ENCODE results near the gene CELA3B.

The CELA3B gene

DNA sequence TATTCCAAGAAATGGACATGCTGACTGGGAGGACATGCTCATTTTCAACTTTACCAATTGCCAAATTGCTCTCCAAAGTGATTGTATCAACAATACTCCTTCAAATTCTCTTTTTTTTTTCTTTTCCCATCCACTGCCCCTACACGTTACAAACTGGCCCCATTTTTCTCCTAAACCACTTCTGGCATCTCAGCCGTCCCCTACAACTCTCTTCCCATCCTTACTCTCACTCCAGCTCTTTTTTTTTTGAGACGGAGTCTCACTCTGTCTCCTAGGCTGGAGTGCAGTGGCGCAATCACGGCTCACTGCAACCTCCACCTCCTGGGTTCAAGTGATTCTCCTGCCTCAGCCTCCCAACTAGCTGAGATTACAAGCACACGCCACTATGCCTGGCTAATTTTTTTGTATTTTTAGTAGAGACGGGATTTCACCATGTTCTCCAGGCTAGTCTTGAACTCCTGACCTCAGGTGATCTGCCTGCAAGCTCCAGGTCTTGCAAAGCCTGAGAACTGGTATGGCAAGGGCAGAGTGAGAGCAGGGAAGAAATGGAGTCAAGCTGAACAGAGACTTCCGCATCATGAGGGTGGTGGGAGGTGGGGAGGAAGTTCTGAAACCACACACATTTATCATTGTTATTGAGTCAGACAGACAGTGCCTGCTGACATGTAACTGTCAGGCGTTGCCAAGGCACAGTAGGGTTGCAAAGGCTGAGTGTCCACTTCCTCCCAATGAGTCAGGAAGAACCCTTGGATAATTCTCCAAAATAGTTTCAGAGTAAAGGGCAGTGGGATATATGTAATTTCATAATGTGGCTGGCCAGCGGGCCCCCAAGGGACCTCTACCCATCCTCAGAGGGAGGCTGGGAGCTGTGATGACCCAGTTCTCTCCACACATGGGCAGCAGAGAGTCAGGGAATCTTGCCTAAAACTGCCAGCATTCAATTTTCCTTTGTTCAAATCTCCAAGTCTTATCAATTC is 42.0 kb downstream of the CELA3B start:
- DNase-seq, result no peak
- no peak overlapping the region for H3K27ac Mint-ChIP-seq
- H3K4me3 Mint-ChIP-seq, result no peak overlapping the region
- peaks cover 10% of the 10 kb centered on the region for H3K27me3 Mint-ChIP-seq (ENCODE audit: low read depth, poor library complexity)
- TF ChIP-seq, protein P1, sequence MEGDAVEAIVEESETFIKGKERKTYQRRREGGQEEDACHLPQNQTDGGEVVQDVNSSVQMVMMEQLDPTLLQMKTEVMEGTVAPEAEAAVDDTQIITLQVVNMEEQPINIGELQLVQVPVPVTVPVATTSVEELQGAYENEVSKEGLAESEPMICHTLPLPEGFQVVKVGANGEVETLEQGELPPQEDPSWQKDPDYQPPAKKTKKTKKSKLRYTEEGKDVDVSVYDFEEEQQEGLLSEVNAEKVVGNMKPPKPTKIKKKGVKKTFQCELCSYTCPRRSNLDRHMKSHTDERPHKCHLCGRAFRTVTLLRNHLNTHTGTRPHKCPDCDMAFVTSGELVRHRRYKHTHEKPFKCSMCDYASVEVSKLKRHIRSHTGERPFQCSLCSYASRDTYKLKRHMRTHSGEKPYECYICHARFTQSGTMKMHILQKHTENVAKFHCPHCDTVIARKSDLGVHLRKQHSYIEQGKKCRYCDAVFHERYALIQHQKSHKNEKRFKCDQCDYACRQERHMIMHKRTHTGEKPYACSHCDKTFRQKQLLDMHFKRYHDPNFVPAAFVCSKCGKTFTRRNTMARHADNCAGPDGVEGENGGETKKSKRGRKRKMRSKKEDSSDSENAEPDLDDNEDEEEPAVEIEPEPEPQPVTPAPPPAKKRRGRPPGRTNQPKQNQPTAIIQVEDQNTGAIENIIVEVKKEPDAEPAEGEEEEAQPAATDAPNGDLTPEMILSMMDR (IDR thresholded peaks at IDR 0.05), result no peak
- H3K4me1 Mint-ChIP-seq, result peaks cover 18% of the 10 kb centered on the region
- no peaks in the 10 kb centered on the region for H3K9me3 Mint-ChIP-seq
- H3K36me3 Mint-ChIP-seq (ENCODE audit: low read depth), result no peaks in the 10 kb centered on the region

DNA sequence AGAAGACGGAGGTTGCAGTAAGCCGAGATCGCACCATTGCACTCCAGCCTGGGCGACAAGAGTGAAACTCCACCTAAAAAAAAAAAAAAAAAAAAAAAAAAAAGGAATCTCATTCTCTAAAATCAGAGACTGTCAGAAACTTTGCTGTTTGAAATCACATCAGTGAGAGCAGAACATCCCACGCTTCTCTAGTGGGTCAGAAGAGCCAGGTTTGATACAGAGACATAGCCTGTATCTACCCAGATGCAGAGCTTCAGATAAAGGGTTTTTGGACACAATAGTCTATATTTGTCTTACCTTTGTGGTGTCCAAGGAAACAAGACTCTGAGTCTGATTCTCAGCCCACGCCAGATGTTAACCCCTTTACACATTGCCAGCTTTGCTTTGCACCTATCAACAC is 44.2 kb downstream of the CELA3B start:
- H3K4me1 Mint-ChIP-seq, result peaks cover 36% of the 10 kb centered on the region
- H3K36me3 Mint-ChIP-seq (ENCODE audit: low read depth), result no peaks in the 10 kb centered on the region
- no peaks in the 10 kb centered on the region for H3K9me3 Mint-ChIP-seq
- H3K4me3 Mint-ChIP-seq, result no peak overlapping the region
- H3K27me3 Mint-ChIP-seq (ENCODE audit: low read depth, poor library complexity), result peaks cover 3% of the 10 kb centered on the region
- TF ChIP-seq, protein P1 (IDR thresholded peaks at IDR 0.05), result no peak
- no peak overlapping the region for H3K27ac Mint-ChIP-seq
- DNase-seq, result no peak

DNA sequence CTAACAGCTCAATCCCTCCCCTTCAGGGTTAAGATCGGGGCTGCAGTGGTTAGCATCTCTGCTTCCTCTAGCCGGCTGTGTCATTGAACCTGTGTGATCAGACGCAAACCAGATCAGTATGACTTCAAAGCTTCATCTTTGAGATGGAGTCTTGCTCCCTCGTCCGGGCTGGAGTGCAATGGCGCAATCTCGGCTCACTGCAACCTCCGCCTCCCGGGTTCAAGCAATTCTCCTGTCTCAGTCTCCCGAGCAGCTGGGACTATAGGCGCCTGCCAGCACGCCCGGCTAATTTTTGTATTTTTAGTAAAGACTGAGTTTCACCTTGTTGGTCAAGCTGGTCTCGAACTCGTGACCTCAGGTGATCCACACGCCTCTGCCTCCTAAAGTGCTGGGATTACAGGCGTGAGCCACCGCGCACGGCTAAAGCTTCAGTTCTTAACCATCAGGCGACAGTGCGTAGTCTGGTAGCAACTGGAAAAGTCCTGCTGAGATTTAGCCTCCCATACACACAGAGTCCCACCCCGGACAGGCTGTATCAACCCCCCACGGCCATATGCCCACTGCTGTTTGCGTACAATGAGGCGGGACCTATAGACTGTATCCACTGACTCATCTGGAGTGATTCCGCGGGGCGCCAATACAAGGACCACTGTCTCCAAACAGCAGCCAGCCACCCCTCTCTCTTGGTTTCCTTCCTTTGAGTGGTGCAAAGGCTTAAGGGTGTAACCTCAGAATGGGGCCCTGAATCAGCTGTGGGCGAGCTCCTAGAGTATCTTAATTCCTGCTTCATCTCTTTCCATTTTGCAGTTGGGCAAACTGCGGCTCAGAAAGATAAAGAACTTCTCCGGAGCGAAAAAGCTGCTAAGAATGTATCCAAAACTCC is 47.9 kb downstream of the CELA3B start:
- Mint-ChIP-seq H3K27ac (peak overlapping the region; percentile 96), H3K4me3 (peak overlapping the region; percentile 91), H3K36me3 (ENCODE audit: low read depth) (no peaks in the 10 kb centered on the region), H3K27me3 (ENCODE audit: low read depth, poor library complexity) (no peaks in the 10 kb centered on the region), H3K4me1 (peaks cover 35% of the 10 kb centered on the region), H3K9me3 (no peaks in the 10 kb centered on the region)
- DNase-seq, result peak; percentile 45
- TF ChIP-seq, protein P1 (IDR thresholded peaks at IDR 0.05), result no peak

DNA sequence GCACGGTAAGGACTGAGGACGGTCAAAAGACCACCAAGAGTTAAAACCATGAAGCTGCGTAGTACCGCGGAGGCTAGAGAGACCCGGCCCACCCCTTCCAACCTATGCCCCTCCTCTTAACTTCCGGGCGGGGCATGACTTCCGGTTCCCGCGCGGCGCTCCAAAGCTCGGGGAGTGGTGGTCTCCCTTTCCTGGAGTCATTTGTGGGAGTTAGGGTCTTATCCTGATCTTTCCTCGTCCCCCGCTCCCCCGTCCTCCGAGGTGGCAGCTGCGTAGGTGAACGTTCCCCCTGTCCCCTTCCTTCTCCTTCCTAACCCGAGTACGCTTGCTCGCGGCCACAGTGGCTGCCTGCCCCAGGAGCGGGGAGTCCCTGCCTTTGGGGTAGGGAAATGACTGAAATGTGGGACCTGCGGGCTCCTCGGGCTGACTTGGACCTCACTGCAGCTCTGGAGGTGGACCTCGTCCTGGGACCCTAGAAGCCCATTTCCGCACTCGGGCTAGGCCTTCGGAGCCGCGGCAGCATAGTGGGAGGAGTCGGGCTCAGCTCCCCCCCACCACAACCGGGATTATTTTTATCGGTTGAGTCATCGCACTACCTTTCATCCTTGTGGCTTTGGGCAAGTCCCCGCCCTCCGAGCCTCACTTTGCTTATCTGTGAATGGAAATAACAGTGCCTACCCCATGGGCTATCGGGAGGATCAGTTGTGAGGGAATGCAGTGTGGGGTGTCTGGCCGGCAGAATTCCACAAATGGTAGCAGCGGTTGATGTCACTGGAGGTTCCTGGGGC is 48.7 kb downstream of the CELA3B start:
- Mint-ChIP-seq H3K27me3 (ENCODE audit: low read depth, poor library complexity) (no peaks in the 10 kb centered on the region), H3K4me3 (peak overlapping the region; percentile 91), H3K4me1 (peaks cover 35% of the 10 kb centered on the region), H3K9me3 (no peaks in the 10 kb centered on the region), H3K36me3 (ENCODE audit: low read depth) (no peaks in the 10 kb centered on the region), H3K27ac (peak overlapping the region; percentile 96)
- DNase-seq, result peak; percentile 83
- TF ChIP-seq, protein P1 (IDR thresholded peaks at IDR 0.05), result no peak

DNA sequence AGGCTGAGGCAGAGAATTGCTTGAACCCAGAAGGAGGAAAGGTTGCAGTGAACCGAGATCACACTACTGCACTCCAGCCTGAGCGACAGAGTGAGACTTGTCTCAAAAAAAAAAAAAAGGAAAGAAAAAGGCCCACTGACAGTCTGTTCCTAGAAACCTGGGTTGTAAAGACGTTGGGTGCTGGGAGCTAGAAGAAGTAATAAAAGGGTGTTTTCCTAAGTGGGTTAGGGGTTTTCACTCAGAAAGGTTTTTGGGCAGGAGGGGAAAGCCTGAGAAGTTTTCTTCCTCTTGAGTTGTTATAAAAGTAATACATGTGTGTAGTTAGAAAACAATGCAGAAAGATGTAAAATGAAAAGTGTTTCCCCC is 50.1 kb downstream of the CELA3B start:
- no peak for DNase-seq
- Mint-ChIP-seq H3K9me3 (no peaks in the 10 kb centered on the region), H3K36me3 (ENCODE audit: low read depth) (no peaks in the 10 kb centered on the region), H3K27me3 (ENCODE audit: low read depth, poor library complexity) (no peaks in the 10 kb centered on the region), H3K4me1 (peaks cover 35% of the 10 kb centered on the region), H3K4me3 (peak overlapping the region; percentile 91), H3K27ac (no peak overlapping the region)
- TF ChIP-seq, protein P1 (IDR thresholded peaks at IDR 0.05), result no peak

Data from nephron progenitor cell (in vitro differentiated cells).